G401 (cell line): Measurements from ENCODE around the gene TMEM237. TPM values are rescaled to one million over a fixed set of nuclear protein-coding genes. Genes with fewer than 3 reads are reported as not detected.

Source experiments
- DNase-seq: peaks from one replicate; pipeline ENCODE4 v3.0.0-alpha.2; 2015; ENCODE audit warnings: low spot score
- in situ Hi-C: cut with HindIII; loops from 2 replicates; pipeline ENCODE4 v1.10.0; 2016; ENCODE audit warnings: low sequenced_read_pairs, mixed read lengths
- total RNA-seq: library from RNA; depleted of rRNA; stranded (reverse); fragments of >200 nt; shearing (Covaris generic); gene quantifications from 2 replicates; pipeline ENCODE4 v1.2.3, GENCODE V29; 2014; rRNA removed

TMEM237 gene
- total RNA-seq, 1 experiment from 2014 or later = 240 TPM

DNA sequence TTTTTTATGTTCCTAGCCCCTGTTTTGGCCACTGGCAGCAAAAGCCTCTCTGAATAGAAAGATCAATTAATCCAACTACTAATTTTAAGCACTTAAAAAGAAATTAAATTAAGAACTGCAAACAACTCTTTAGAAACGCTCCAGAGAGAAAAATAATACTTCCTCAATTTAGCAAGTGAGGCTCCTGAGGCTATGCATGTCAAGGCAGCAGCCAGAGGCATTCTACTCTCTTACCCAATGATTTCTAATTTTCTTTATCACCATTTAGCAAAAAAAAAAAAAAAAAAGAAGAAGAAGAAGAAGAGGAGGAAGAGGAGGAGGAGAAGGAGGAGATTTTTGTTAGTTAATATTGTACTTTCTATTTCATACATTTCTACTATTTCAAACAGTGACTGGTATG lies 68.5 kb downstream of the TMEM237 start:
- no peak for DNase-seq
- in situ Hi-C loops = no loop called here

GRCh38 chr2:201572846-201573508 lies 70.3 kb downstream of the TMEM237 start:
- in situ Hi-C loops = no loop called here
- DNase-seq = no peak

Other genes starting within 250 kb of the TMEM237 start
- gene TRAK2, start 192.0 kb downstream of the TMEM237 start, total RNA-seq = 12.5 and 16.7 TPM in 2 replicates
- gene STRADB, start 191.8 kb downstream of the TMEM237 start, total RNA-seq = 276 and 285 TPM in 2 replicates
- 7.4 and 8.8 TPM in 2 replicates for gene MPP4, start 55.1 kb upstream of the TMEM237 start, total RNA-seq
- 52.2 and 95.2 TPM in 2 replicates for gene ALS2, start 137.4 kb upstream of the TMEM237 start, total RNA-seq
- gene CDK15, start 163.0 kb upstream of the TMEM237 start, total RNA-seq = not detected in 2 replicates